KG1 (cell line): ENCODE results near the gene ZBTB46.
"Not testable (repeated sequence)": the region's sequence is repeated elsewhere in the genome, so short reads cannot be mapped to it uniquely, and the experiment has no call there.

Source experiments
- DNase-seq: peaks from one replicate; lab custom pipeline; 2025; lab: John Stamatoyannopoulos, UW

ZBTB46 gene

DNA sequence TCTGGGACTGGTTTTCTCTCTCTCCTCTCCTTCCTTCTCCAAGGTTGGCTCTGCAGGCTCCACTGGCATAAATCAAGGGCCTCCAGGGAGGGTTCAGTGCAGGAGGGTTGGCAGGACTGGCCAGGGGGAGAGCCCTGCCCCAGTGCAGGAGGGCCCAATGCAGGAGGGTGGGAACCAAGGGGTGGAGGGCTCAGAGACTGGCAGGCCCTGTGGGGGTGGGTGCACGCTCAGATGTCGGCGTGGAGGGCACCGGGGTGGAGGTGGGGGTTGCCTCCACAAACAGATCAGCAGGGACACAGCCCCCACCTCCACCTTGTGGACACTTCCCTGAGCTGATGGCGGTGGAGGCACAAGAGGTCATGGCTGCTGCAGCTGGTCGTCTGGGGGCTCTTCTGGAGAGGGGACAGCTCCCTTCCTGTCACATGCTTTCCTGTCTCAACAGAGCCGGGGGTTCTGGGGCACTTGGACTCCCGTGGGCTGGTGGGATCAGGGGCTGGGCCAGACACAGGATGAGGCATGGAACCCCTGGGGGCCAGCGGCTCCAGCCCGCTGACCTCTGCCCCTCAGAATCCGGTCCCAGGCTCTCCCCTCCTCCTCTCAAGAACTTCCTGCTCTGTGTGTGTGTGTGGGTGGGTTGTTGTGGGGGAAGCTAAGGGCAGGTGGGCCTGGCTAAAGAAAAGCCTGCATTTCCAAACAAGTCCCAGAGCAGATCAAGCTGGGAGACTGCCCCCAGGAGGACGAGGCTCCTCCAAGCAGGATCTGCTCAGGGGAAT lies 27.5 kb upstream of the ZBTB46 start:
- no peak for DNase-seq

DNA sequence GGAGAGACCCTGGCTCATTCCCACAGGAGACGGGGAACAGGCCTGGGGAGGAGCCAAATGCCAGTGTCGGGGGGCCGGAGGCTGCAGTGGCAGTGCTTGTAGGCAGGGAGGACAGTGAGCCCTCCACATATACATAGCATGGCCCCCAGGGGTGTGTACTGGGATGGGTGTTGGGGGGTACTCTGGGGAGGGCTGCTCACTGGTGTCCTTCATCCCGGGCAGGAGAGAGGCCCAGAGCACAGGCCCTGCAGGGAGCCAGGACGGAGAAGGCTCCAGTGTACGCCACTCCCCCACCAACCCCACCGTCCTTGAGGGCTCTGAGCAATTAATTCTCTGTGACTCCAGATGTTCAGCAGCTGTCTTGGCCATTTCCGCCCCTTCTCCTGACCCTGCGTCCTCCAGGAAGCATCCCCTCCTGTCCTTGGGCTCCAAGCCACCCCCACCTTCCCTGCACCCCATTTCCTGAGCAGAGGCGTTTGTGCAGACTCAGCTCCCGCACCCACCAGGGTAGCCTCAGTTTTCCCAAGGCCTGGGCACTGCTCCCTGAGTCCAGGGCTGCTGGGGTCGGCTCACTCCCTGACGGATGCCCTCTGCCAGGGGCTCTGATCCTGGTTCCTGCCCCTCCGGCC lies 26.8 kb upstream of the ZBTB46 start:
- no peak for DNase-seq

DNA sequence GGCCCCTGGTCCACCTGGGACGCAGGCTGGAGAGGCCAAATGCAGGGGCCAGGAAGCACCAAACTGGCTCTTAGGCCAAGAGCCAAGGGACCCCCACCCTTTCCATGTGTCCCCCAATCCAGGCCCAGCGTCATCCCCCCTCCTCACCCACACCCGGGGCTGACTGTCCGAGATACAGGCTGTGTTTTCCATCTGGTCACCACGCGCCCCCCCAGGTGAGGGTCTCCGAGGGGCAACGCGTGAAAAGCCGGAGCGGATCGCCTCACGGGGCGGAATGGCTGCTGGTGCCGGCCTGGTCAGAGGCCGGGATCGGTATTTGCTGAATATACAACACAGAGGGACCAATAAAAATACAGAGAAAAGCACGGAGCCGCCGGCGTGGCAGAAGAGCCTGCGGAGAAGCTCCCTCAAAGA lies 25.0 kb upstream of the ZBTB46 start:
- no peak for DNase-seq

DNA sequence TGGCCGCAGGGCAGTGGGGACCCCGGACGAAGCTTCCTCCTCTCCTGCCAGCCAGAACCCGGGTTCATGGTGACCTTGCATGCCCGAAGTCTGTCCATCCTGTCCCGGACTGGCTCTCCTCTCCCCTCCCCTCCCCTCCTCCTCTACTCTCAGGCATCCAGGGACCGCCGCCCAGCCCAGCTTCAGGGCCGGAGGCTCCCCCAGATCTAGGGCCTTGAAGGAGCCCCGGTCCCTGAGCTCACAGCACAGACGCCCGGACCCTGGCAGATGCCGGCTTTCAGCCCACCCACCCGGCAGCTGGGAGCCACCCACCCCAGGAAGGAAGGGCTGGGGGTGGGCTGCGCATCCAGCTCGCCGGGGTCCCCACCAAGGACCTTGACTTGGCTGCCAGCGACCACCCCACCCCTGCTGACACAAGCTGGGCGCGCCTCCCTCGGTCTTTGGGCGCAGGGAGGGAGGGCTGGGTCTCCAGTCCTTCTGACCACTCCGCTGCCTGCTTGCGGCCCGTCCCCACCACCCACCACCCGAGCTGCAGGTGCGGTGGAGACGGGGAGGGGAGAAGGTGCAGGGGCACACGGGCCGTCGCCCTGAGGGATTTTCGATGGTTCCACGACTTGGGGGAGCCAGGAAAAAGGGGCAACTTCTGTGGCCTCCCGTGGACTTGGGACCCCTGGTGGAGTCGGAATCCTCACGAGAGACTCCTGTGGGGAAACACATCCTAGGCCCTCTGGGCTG lies 24.5 kb upstream of the ZBTB46 start:
- DNase-seq: no peak

DNA sequence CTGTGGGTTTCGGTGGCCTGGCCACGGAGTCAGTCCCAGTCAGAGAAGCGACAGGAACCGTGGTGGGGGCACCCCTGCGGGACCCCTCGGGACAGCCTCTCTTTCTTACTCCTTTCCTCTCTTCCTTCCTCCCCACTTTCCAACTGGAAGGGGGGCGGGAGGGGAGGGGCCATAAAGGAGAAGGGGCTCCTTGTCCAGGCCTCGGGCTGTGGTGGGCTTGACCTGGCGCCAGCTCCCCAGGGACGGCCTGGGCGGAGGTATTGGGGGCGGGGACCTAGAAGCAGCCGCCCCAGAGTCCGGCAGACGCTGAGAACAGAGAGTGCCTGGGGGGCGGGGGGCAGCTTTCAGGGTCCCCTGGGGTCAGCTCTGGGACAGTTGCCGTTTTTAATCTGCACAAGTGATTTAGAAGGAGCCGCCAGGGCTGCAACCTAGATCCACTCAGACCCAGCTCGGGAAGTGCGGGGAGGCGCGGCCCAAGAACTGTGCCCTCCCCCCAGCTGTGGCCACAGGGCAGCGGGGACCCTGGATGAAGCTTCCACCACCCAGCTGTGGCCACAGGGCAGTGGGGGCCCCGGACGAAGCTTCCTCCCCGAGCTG lies 23.8 kb upstream of the ZBTB46 start:
- DNase-seq: no peak

DNA sequence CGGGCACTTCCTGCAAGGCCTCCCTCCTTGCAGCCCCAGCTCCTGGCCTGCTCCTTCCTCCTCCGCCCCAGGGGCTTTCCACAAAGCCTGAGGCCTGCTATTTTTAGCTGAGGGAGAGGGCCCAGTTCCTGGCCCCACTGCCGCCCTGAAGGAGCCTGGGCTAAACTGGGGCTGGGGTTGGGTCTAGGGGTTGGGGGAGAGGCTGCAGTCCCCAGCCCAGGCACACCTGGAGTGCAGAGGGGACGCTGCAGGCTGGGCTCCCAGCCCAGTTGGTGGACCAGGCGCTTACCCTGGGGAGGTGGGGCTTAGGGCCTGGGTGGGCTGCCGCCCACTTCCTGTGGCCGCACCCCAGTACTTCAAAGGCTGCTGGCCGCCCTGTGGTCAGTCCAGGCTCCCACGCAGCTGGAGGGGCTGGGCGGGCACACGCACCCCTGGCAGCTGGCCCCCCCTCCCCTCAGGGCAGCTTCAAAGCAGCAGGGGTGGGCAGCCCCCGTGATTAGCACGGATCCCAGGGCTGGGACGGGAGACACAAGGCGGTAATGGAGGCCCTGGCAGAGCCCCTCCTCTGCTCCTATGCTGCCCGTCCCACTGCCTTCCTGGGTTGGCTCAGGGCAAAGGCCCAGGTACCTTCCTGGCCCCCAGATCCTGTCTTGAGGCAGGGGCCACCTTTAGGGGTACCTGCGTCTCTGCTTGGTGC lies 23.2 kb upstream of the ZBTB46 start:
- DNase-seq: no peak

DNA sequence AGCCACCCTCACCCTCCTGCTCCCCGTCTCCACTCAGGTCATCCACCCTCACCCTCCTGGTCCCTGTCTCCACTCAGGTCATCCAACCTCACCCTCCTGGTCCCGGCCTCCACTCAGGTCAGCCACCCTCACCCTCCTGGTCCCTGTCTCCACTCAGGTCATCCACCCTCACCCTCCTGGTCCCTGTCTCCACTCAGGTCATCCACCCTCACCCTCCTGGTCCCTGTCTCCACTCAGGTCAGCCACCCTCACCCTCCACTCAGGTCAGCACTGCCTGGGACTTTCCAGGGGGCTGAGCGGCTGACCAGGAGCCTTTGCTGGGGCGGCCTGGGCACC lies 22.6 kb upstream of the ZBTB46 start:
- DNase-seq: not testable (repeated sequence)

DNA sequence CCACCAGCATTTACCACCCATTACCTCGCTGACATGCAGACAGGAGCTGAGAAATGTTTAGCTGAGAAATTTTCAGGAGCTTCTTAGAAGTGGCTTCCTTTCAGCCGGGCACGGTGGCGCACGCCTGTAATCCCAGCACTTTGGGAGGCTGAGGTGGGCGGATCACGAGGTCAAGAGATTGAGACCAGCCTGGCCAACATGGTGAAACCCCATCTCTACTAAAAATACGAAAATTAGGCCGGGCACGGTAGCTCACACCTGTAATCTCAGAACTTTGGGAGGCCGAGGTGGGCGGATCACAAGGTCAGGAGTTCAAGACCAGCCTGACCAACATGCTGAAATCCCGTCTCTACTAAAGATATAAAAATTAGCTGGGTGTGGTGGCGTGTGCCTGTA lies 20.5 kb upstream of the ZBTB46 start:
- not testable (repeated sequence) for DNase-seq

DNA sequence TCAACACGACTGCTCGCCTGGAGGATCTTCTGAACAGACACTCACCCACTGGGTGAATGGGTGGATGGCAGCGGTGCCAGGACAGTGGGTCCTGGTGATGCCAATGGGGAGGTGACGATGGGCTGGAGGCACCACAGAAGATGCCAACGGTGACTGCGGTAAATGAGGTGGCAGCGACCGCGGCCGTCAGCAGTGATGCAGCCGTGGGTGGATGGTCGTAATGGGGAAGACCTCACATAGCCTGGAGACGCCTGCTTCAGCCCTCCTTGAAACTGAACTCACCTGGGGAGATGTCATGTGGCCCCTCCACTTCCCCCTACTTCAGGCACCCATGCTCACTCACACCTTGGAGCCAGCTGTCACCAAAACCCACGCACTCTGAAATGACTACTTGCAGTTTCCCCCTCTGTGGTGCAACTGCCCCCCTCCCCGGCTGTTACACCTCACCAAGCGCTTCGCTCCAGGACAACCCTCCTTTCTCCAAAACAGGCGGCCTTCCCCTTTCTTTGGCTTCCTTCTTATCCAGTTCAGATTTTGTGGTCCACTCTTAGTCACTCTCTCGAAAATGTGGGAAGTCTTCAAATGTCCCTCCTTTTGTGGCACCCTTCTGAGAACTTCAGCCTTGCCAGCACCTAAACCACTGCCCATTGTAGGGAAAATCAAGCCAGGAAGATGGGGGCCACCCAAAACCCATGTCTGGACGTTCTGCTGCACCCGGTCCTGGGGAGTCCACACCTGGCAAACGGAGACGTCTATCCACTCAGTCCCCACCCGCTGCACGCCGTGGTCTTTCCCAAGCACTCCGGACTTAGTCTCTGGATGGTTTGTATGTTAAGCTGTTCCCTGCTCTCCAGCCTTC lies 19.9 kb upstream of the ZBTB46 start:
- DNase-seq: no peak

DNA sequence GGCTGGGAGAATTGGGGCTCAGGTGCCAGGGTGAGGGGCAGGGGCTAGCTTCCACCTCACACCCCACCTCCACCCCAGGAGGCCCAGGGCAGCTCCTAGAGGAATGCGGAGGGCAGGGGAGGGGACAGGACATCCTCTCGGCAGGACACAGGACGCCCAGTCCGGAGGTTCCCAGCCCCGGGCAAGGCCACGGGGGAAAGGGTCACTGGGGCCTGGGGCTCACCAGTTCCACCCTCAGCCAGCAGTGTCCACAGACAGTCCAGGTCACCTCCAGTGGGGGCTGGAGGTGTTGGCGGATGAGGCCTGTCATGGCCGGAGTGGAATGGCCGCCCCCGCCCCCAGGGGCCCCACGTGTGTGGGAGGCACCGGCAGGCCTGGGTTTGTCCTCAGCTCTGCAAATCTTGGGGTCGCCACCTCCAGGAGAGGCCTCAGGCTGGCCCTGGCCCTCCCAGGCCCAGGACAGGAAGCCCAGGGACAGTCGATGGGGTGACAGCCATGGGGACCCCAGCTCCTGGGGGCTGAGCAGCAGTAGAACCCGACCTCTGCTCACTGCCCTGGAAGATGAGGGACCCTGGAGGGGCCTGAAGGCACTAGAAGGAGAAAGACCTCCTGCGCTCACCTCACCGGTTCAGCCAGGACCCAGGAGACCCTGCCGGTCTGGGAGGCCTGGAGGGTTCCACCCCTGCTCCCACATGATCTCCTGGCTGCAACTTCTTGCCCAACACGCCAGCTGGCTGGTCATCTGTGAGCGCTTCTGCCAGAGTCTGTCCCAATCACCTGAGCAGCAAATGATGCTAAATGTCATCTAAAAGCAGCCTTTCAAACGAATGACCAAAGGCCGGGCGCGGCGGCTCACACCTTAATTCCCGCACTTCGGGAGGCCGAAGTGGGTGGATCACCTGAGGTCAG lies 17.2 kb upstream of the ZBTB46 start:
- DNase-seq: no peak

DNA sequence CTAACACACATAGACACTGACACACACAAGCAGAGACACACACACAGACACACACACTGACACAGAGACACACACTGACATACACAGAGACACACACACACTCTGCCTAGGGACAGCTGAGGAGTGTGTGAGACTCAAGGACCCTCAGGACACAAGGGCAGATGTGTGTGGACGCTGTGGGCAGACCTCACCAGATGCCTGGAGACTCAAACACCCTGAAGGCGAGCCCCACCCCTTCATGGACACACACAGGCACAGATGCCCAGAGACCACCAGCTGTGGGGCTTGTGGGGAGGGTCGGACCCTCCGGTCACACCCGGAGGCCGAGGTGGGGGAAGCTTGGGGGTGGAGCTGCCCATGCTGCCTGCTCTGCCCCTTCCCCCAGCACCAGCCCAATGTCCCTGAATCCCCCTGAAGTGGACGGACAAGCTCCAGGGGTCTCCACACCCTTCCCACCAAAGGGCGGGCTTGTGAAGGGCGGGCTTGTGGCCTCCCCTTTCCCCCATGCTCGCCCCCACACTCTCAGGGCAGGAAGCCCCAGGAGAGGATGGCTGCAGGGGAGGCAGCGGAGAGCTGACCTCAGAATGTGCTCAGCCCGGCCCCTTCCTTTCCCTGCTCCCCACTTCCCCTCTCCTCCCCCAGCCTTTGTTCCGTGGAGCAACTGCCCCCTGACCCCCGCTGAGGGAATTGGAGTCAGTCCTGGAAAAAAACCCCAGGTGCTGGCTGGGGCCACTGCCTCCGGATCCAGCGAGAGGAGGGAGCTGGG lies 16.4 kb upstream of the ZBTB46 start:
- DNase-seq: no peak

DNA sequence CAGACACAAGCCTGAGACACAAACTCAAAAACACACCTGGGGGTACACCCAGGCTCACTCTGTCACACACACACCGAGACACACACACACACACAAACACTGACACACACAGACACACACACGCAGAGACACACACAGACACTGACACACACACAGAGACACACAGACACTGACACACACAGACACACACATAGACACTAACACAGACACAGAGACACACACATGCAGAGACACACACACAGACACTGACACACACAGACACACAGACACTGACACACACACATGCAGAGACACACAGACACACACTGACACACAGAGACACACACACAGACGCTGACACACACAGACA lies 15.8 kb upstream of the ZBTB46 start:
- no peak for DNase-seq

DNA sequence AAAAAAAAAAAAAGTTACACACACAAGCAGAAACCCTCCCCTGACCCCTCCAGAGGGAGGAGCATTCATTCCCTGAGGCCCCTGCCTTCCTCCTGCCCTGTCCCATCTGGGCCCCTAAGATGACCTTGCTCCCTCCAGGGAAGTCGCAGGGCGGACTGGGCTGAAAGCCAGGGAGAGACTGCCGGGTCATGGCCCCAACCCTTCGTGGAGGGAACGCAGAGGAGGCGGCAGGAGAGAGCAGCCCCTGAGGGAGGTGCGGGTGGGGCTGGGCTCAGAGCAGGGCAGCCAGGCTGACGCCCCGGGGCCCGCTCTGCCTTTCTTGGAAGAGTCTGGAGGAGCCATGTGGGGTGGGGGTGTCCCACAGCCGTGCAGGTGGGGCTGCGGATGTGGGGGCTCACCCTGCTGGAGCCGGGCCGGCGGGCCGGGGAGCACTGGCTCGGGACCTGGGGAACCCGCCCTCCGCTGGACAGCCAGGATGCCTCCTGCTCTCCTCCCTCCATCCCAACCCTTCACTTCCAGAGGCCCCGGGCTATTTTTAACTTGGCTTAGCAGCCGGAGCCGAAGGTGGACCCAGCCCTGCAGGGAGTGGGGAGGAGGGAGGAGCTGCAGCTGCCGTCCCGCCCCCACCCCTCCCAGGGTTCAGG lies 15.2 kb upstream of the ZBTB46 start:
- no peak for DNase-seq

DNA sequence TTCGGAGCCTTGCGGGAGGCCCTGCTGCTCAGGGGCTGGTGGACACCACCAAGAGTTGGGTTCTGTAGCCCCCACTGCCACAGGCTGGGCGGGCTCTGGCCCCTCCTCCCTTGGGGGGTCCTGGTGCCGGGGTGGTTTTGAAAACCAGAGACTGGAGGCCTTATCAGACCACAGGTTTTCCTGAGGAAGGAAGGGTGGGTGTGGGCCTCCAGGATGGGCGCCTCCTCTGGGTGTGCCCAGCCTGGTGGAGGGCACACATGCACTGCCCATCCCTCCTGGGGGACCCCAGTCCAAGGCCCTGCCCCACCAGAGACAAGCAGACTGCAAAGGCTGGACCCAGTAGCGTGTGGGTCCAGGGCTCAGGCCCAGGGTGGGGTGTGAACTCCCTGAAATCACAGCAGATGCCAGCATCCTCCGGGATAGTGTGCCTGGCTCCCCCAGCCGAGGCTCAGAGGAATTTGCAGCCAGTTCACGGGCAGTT lies 13.5 kb upstream of the ZBTB46 start:
- no peak for DNase-seq

DNA sequence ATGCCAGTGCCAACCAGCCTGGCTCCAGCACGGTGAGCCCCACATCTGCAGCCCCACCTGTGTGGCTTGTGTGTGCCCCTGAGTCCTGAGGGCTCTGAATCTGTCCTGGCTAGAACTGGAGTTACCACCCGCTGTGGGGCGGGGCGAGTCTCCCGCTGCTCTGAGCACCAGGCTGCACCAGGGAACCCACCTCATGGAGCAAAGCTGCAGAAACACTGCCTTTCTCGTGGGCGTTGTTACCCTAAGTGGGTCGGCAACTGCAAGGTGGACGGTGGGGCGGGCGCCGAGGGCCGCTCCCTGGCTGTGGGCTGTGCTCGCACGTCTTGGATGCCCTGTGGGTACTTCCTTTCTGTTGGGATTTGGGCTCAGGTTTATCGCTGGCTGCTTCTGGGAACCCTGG lies 12.7 kb upstream of the ZBTB46 start:
- no peak for DNase-seq

DNA sequence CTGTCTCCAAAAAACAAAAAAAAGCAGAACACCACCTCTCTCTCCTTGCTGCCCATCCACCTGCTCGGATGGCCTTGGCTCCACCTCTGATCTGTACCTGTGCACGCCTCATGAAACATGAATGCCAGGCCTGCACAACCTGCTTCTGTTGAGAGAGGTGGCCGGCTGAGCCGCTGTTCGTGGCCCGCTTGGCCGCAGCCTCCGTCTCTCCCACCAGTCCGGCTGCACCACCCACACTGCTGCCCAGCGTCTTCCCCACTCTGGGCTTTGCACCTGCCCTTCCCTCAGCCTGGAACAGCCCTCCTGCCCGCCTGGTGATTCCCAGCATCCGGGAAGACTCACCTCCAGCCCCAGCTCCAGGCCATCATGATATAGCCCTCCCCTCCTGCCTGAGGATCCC lies 12.2 kb upstream of the ZBTB46 start:
- no peak for DNase-seq

DNA sequence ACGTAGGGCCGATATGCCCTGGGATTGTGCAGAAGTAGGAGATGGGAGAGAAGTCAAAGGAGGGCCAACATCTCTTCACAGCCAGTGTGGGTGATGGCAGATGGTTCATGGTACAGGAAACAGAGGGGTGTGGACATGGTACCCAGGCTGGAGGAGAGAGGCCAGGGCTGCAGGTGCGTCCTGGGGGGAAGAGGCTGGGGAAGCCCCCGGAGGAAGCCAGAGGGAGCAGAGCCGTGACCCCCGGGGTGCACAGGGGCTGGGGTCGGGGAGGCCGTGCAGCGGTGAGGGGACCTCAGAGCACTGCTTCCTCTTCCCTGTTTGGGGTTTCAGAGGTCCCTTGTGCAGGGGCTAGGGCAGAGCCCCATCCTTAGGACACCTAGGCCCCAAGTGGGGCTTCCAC lies 11.2 kb upstream of the ZBTB46 start:
- no peak for DNase-seq

DNA sequence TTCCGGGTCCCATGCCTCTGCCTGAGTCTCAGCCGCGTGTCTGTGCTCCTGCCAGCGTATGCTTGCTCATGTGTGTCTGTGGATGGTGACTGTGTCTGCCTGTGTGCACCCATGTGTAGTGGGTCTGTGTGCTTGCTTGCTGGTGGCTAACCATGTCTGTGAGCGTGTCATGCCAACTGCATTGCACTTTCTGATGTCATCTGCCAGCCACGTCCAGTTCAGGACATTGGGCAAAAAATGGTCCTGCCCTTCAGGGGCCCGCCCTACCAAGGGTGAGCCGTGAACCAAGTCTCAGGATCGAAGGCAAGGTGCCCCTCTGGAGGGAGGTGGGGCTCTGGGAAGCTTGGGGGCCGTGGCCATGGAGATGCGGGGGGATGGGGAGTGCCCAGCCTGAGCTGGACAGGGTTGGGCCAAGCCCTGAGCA lies 9.4 kb upstream of the ZBTB46 start:
- no peak for DNase-seq

DNA sequence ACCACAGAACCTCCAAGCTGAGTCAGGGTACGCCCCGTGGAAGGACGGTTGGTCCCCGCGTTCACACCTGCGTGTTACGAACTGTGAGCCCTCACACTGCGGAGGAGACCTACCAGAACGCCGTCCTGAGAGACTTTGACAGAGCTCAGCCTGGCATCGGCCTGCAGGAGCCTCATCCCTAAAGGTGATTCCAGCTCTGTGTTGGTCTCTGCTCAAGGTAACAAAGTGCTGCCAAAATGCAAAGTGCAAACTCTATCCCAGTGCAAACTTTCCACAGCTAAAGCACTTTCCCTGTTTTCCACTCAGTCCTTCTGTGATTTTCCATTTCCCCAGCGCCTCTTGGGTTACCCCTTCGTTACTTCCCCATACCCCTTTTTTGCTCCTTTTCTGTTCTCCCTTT lies 8.6 kb upstream of the ZBTB46 start:
- DNase-seq: no peak
